AG09309 (cell line): ENCODE results near the gene WRAP73.
"Not testable (repeated sequence)": the region's sequence is repeated elsewhere in the genome, so short reads cannot be mapped to it uniquely, and the experiment has no call there.

Experiments used
- DNase-seq: peaks from one replicate; pipeline ENCODE4 v3.0.0-alpha.2; 2010; ENCODE audit warnings: low read depth
- H3K4me3 ChIP-seq: 2 replicates; pipeline ENCODE4 v1.5.1; 2011; ENCODE audit warnings: mild to moderate bottlenecking, low read depth, low read length, moderate library complexity; ENCODE audit not compliant: control insufficient read depth
- TF ChIP-seq, protein P1 (sequence below): IDR thresholded peaks from 2 replicates; pipeline ENCODE4 v1.5.1; 2011; ENCODE audit warnings: mild to moderate bottlenecking, low read depth, low read length, inconsistent platforms; ENCODE audit not compliant: insufficient read depth, control insufficient read depth; ENCODE audit errors: missing control alignments

Gene WRAP73

GRCh38 chr1:3584915-3585314 lies 65.0 kb downstream of the WRAP73 start:
- no peak for DNase-seq
- TF ChIP-seq, protein P1, sequence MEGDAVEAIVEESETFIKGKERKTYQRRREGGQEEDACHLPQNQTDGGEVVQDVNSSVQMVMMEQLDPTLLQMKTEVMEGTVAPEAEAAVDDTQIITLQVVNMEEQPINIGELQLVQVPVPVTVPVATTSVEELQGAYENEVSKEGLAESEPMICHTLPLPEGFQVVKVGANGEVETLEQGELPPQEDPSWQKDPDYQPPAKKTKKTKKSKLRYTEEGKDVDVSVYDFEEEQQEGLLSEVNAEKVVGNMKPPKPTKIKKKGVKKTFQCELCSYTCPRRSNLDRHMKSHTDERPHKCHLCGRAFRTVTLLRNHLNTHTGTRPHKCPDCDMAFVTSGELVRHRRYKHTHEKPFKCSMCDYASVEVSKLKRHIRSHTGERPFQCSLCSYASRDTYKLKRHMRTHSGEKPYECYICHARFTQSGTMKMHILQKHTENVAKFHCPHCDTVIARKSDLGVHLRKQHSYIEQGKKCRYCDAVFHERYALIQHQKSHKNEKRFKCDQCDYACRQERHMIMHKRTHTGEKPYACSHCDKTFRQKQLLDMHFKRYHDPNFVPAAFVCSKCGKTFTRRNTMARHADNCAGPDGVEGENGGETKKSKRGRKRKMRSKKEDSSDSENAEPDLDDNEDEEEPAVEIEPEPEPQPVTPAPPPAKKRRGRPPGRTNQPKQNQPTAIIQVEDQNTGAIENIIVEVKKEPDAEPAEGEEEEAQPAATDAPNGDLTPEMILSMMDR = no peak

DNA sequence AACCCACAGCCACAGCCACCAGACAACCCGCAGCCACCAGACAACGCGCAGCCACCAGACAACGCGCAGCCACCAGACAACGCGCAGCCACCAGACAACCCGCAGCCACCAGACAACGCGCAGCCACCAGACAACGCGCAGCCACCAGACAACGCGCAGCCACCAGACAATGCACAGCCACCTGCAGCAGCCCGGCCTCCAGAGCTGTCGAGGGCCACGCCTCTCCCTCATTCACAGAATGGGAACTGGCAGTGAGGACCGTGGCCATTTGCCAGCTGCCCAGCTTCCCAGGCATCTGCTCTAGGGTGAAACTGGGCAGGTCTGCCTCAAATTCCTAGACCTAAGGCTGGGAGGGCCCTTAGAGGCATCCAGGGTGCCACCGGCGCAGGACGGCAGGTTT lies 66.2 kb downstream of the WRAP73 start:
- not testable (repeated sequence) for H3K4me3 ChIP-seq, DNase-seq

More at GRCh38 chr1:3584915-3585314, 65.0 kb downstream of the WRAP73 start:
- no peak overlapping the region for H3K4me3 ChIP-seq

DNA sequence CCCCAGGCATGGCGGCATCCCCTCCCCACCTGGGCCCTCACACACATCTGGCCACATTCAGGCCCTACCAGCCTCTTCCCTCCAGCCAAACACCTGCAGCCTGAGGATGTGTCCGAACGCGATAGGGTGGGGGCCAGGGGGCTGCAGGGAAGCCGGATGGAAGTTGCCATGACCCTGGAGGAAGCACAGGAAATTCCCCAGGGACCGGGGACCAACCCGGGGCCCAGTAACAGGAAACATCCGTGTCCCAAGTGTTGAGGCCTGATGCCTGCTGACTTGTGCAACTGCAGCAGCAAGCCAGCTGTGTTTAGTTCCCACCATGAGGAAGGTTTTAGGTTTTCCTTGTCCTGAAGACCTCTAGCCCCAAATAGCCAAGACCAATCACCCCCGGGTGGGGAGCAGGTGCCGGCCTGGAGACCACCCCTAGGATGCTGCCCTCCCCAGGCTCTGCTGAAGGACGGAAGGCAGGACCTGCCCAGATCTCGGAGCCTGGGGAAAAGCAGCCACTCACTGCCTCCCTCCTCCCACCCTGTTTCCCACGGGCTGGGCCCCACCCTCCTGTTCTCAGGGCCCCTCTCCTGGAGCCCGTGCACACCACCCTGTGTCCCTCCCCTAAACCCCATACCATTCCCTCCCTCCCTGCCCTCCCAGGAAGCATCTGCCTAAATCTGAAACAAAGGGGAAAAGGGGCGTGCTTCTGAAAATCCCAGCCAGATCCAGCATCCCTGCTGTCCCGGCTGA lies 68.4 kb downstream of the WRAP73 start:
- no peak overlapping the region for H3K4me3 ChIP-seq
- TF ChIP-seq, protein P1 = no peak
- no peak for DNase-seq
